Activated T-cell treated with anti-CD3 and anti-CD28 coated beads for 4 hours (primary cell): ENCODE results near the gene RNPEPL1.

Source experiments
- DNase-seq: peaks from one replicate; pipeline ENCODE4 v3.0.0-alpha.2; 2020

Gene RNPEPL1

GRCh38 chr2:240565333-240566202, 2.7 kb upstream of the RNPEPL1 start:
- DNase-seq = peak; percentile 78

- peak; percentile 91 for DNase-seq
Observed at GRCh38 chr2:240566203-240567136, 1.8 kb upstream of the RNPEPL1 start.

GRCh38 chr2:240567137-240567871, 980 bp upstream of the RNPEPL1 start:
- no peak for DNase-seq

- peak; percentile 47 for DNase-seq
Observed at GRCh38 chr2:240568678-240569522, 616 bp downstream of the RNPEPL1 start.

- DNase-seq = no peak
Observed at GRCh38 chr2:240569523-240569997, 1.3 kb downstream of the RNPEPL1 start.

GRCh38 chr2:240569998-240570530, 1.8 kb downstream of the RNPEPL1 start:
- no peak for DNase-seq

- no peak for DNase-seq
Observed at GRCh38 chr2:240570531-240571313, 2.4 kb downstream of the RNPEPL1 start.

- DNase-seq = no peak
Observed at GRCh38 chr2:240571314-240571973, 3.2 kb downstream of the RNPEPL1 start.

GRCh38 chr2:240572141-240573031, 4.1 kb downstream of the RNPEPL1 start:
- no peak for DNase-seq

GRCh38 chr2:240573071-240573515, 4.8 kb downstream of the RNPEPL1 start:
- no peak for DNase-seq

GRCh38 chr2:240573516-240574385, 5.5 kb downstream of the RNPEPL1 start:
- DNase-seq = no peak

GRCh38 chr2:240574386-240575100, 6.3 kb downstream of the RNPEPL1 start:
- no peak for DNase-seq

GRCh38 chr2:240575101-240575965, 7.0 kb downstream of the RNPEPL1 start:
- DNase-seq = no peak

GRCh38 chr2:240576036-240576435, 7.8 kb downstream of the RNPEPL1 start:
- DNase-seq = no peak

- DNase-seq = no peak
Observed at GRCh38 chr2:240576436-240577205, 8.3 kb downstream of the RNPEPL1 start.
